ENCODE results near the gene CLEC3B.
"Not testable (repeated sequence)": the region's sequence is repeated elsewhere in the genome, so short reads cannot be mapped to it uniquely, and the experiment has no call there.

Gene CLEC3B

DNA sequence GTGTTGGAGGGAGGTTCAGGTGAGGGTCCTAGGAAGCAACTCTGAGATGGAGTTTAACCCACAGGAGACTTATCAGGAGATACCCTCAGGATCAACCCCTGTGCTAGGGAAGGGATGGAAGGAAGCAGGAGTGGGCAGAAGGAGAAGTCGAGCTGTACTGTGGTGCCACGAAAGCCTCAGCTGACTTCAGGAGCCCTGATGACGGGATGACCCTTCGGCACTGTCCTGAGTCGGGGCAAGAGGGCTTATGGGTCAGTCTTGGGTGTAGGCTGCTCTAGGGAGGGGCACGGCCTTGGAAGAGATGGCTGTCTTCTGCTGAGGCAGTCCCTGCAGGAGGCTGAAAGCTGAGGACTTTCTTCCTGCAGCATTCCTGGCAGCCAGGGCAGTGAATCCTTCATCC is 7.7 kb downstream of the CLEC3B start:
- in situ Hi-C loops (cut with MboI; ENCODE audit: low sequenced_read_pairs), result loop anchor here (10.0 to 25.0 kb wide), 3 partner anchors 179 to 629 kb away; no protein-coding TSS in a partner anchor

DNA sequence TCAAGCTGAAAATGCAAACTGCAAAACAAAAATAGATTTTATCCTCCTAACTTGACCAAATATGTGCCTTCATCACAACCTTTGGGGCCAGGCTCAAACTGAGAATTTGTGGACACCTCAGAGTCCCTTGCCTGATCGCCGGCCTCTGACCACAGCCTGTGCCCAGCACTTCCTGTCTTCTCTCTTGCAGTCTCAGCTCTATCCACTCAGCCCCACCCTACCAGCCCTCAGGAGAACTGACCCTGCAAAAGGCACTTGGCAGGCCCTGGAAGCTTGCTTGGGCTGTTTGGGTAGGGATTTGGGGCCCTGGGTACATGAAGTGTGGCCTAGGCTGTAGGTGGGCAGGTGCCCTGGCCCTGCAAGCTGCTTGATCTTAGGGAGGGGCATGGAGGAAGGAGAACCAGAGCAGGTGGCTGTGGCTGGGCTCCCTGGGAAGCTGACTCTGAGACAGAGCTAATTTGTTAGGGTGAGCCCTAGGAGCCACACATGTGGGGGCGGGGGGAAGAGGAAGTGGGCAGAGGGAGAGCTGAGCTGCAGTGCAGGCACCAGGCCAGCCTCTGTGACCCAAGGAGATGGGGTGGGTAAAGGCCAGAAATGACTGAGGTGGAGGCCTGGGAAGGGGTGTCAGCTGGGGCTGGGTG is 8.6 kb downstream of the CLEC3B start:
- in situ Hi-C loops (cut with MboI; ENCODE audit: low sequenced_read_pairs), result loop anchor here (10.0 to 25.0 kb wide), 3 partner anchors 178 to 628 kb away; no protein-coding TSS in a partner anchor

DNA sequence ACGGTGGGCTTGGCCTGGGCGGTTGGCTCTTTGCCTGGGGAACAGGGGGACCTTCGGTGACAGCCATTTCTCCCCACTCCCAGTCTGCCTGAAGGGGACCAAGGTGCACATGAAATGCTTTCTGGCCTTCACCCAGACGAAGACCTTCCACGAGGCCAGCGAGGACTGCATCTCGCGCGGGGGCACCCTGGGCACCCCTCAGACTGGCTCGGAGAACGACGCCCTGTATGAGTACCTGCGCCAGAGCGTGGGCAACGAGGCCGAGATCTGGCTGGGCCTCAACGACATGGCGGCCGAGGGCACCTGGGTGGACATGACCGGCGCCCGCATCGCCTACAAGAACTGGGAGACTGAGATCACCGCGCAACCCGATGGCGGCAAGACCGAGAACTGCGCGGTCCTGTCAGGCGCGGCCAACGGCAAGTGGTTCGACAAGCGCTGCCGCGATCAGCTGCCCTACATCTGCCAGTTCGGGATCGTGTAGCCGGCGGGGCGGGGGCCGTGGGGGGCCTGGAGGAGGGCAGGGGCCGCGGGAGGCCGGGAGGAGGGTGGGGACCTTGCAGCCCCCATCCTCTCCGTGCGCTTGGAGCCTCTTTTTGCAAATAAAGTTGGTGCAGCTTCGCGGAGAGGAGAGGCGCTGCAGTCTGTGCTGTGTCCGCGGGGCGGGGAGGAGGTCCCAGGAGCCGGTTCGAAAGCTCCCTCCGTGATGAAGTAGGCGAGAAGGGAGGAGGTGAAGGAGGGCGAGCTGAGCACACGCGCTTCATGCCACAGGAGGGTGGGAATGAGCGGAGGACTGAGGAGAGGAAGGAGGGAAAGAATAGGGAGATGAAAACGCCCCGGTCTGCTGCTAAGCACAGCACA is 9.6 kb downstream of the CLEC3B start:
- in situ Hi-C loops (cut with MboI; ENCODE audit: low sequenced_read_pairs), result loop anchor here (10.0 to 25.0 kb wide), 3 partner anchors 177 to 627 kb away; no protein-coding TSS in a partner anchor

DNA sequence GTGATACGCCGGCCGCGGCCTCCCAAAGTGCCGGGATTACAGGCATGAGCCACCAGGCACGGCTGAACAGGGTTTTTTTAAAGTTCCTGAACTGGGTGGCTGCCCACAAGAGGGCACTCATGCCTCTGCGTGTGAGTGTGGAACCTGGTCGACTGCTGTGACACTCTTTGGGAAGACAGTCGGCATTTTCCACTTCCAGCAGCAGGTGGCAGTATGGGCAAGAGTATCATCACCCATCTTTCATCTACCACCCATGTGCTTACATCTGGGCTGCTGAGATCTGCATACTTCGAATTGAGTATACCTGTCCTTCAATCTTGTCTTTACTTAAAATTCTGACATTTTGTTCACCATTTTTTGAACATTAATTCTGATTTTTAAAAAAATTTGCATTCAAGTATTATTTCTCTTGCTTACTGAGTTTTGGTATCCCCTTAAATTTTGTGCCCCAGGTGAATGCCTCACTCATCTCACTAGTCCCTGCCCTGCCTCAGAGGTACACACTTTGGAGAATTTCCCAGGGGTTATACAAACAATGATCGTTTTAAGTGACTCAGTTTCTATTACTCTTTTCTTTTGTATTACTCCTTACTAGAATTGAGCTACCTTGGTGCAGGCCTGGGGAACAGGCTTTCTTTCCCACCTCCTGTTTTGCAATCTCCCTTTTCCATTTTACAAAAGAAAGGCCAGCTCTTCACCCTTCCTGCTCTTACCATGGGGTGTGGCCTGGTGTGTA is 11.8 kb downstream of the CLEC3B start:
- in situ Hi-C loops (cut with MboI; ENCODE audit: low sequenced_read_pairs), result loop anchor here (10.0 to 25.0 kb wide), 3 partner anchors 174 to 624 kb away; no protein-coding TSS in a partner anchor

DNA sequence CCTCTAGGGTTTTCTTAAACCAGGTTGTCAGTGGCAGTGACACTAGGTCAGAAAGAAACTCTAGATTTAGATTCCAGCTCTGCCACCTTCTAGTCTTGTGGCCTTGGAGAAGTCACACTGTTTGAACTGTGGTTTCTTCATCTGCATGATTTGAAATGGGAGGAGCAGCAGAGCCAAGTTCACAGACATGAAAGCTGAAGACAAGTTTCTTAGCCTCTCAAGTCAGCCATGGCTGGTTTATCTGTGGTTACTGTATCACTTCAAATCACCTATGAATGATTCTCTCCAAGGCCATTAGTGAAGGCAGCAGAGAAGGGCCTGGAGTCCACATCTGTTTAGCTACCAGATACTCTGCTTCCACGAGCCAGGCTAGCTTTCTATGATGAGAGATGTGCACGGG is 15.6 kb downstream of the CLEC3B start:
- in situ Hi-C loops (cut with MboI; ENCODE audit: low sequenced_read_pairs), result loop anchor here (25.0 kb wide), 2 partner anchors 171 to 621 kb away; no protein-coding TSS in a partner anchor

DNA sequence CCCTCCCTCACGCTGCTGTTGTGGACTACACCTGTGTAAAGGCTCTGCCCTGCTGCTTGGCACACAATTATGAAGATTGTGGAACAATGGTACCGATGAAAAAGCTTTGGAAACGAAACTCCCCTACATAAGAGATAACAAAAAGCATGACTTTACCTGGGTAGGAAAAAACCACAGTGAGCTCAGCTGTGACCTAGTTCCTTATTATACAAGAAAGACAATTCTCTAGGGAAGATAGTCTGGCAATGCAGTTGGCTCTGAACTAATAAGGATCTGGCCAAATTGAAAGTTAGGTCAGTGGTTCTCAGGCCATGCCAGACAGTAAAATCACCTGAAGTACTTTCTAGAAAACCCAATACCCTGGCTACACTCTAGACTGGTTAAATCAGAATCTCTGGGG is 16.1 kb downstream of the CLEC3B start:
- in situ Hi-C loops (cut with MboI; ENCODE audit: low sequenced_read_pairs), result loop anchor here (25.0 kb wide), 2 partner anchors 170 to 620 kb away; no protein-coding TSS in a partner anchor

DNA sequence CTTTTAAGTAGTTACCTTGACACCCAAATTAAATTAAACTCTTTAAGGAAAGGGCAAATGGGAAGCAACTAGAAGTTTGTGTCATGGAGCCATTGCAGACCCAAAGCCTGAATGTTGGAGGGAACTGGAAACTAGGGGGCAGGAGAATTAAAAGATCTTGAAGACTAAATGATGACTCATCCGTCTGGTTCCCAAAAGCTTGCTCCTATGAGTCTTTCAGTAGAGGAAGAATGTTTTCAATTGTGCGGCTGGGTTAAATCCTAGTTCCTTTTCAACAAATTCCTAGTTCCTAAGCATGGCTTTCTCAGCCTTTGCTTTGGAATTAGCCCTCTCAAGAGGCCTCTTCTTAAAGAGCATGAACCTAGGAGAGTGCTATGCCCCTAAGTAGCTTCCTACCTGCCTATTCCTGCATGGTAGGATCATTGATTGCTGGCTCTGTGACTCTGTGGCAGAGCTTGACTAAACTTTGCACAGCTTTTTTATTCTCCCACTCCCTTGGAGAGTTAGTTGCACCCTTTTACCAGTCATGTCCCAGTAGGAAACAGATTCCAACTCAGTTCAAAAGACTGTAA is 17.7 kb downstream of the CLEC3B start:
- in situ Hi-C loops (cut with MboI; ENCODE audit: low sequenced_read_pairs), result loop anchor here (25.0 kb wide), 2 partner anchors 168 to 618 kb away; no protein-coding TSS in a partner anchor

DNA sequence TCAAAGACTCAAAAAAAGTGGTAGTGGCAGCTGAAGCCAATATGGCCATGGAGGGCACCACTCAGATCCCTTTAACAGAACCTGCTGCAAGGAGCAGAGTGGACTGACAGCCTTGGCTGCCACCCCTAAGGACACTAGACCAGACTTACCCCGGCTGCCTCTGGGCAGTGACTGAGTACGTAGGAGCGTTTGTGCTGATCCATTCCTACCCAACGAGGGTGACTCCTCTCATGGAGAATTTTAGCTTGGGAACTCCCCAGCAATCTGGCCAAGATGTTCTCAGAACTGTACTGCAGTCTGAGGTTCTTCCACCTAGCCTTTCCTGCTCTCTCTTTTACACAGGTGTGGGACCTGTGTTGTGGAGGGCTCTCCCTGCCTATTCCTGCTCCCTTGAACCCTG is 22.1 kb downstream of the CLEC3B start:
- in situ Hi-C loops (cut with MboI; ENCODE audit: low sequenced_read_pairs), result loop anchor here (25.0 kb wide), 2 partner anchors 164 to 614 kb away; no protein-coding TSS in a partner anchor

DNA sequence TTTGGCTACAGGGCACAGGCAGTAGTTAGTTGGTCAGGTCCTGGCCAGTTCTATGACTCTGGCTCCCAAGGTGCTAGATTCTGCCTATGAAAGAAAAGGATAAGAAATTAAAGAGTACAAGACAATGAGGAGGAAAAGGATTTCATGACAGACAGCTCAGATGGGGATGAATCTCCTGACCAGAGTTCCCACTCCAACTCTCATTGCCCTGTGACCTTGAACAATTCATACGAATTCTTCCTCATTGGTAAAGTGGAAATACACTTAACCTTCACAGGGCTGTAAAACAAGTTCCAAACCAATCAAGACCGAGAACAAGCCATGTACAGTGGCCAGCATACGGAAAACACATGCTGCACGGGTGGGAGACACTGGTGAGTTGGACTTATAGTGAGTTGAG is 23.7 kb downstream of the CLEC3B start:
- in situ Hi-C loops (cut with MboI; ENCODE audit: low sequenced_read_pairs), result loop anchor here (25.0 kb wide), 2 partner anchors 162 to 612 kb away; no protein-coding TSS in a partner anchor

DNA sequence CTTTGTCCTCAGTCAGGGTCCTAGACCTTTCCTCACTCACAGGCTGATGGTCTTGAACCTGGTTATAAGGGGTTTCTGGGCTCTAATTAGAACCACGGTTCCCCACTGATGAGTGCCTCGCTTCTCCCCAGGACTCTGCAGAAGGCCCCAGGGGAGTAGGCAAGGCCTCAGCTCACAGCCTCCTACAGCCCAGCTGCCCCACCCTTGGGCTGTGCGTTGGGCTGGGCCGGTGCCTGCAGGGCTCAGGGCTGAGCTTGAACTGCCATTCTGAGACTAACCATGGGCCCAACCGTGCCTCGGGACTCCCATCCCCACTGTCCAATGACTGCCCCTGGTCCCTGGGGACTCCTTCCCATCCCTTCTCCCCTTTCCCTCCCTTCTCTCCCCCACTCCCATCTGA is 25.6 kb downstream of the CLEC3B start:
- in situ Hi-C loops (cut with MboI; ENCODE audit: low sequenced_read_pairs), result no loop called here

DNA sequence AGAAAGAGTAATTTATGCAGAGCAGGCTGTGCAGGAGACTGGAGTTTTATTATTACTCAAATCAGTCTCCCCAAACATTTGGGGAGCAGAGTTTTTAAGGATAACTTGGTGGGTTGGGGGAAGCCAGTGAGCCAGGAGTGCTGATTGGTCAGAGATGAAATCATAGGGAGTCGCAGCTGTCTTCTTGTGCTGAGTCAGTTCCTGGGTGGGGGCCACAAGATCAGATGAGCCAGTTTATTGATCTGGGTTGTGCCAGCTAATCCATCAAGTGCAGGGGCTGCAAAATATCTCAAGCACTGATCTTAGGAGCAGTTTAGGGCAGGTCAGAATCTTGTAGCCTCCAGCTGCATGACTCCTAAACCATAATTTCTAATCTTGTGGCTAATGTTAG is 27.7 kb downstream of the CLEC3B start:
- in situ Hi-C loops (cut with MboI; ENCODE audit: low sequenced_read_pairs), result not testable (repeated sequence)

DNA sequence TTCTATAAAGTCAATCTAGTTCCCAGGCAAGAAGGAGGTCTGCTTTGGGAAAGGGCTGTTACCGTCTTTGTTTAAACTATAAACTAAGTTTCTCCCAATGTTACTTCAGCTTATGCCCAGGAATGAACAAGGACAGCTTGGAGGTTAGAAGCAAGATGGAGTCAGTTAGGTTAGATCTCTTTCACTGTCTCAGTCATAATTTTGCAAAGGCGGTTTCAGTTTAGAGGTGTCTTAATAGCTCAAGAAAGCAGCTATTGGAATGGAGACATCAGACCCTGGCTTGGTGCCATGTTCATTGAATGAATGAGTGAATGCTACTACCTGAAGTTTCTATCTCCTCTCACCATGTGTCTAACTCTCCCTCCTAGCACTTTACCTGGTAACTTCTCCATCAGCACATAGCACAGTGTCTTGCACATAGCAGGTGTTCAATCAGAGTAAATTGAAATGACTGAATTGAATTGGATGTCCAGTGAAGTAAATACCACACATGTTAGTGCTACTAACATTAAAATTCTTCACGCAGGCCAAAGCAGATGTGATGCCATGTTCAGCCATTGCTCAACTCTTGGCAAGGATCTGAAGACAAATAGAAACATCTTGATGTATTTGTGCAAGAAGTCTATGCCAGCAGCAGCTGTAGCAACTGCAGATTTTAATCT is 28.2 kb downstream of the CLEC3B start:
- in situ Hi-C loops (cut with MboI; ENCODE audit: low sequenced_read_pairs), result no loop called here

DNA sequence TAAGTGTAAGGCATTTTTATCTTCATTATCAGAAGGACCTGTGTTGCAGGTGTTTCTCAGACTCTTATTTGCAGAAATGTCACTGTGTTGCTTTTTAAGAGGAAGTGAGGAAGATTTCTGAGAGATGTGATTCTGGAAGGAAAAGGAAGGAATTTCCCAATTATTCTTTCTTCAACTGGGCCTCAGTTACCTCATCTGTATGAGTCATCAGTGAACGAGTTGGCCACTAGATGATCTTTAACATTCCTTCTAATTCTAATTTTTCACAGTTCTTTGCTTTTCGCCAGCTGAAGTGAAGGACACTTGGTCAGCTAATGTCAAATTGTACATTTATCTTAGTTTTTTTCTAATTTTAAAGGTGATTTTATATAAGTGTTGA is 28.9 kb downstream of the CLEC3B start:
- in situ Hi-C loops (cut with MboI; ENCODE audit: low sequenced_read_pairs), result no loop called here

DNA sequence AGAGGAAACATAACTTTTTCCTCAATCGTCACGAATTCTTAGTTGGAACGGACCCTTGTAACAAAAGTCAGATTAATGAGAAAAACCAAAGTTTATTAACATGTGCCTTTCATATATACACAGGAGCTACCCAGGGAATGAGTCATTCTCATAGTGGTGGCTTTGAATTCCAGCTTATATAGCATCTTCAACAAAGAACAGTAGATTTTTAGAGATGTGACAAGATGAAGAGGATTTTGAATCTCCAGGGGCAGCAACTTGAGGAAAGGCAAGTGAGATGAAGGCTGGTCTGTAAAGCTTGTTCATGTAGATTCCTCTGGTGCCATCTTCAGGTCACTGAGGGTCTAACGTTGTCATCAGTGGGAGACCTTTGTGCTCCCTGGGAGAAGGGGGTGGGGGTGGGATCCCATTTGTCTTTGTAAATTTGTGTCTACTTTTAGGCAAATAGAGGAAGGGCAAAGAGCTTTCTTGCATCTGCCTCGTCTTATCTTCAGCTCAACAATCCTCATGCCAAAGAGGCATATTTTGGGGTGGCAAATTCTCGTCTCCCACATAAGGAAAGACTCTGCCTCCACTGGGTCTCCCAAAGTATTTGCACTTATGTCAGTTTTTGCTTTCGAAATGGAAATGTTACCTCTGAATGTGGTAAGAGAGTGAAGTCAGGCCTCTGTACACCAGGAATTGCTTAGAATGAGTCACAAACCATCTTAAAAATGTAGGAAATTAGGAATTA is 29.5 kb downstream of the CLEC3B start:
- in situ Hi-C loops (cut with MboI; ENCODE audit: low sequenced_read_pairs), result no loop called here

DNA sequence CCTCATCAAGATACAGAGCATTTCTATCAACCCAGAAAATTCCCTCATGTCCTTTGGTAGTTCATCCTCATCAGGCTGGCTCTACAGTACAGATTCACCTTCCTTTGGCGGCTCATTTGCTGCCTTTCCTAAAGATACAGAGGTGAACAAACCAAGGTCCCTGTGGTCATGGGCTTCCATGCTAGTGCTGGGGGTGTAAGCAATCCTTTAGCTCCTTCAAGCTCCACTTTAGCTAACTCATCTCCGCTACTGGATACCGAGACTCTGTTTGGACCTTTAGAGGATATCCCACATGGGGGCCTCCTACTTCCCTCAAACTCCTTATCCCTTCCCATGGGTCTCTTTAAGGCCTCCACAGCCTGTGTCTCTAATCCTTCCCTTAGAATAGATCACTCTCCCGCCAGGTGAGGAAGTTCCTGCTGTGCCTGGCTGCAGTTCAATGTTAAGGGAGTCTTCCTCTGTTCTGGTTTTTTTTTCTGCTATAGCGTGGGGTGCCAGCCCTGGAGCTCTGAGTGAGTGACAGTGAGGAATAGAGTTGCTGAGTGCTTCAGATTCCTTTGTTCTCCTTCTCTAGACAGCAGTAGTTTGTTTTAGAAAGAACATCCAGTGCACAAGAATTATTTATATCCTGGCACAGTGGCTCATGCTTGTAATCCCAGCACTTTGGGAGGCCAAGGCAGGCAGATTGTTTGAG is 30.7 kb downstream of the CLEC3B start:
- in situ Hi-C loops (cut with MboI; ENCODE audit: low sequenced_read_pairs), result no loop called here

DNA sequence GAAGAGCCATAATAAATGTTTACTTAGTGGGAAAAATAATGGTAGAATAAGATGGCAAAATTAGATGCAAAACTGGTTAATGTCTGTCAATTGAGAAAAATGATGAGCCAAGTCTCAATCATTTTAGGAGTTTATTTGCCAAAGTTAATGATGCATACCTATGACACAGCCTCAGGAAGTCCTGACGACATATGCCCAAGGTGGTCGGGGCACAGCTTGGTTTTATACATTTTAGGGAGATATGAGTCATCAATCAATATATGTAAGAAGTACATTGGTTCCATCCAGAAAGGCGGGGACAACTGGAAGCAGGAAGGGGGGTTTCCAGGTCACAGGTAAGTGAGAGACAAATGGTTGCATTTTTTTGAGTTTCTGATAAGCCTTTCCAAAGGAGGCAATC is 31.5 kb downstream of the CLEC3B start:
- in situ Hi-C loops (cut with MboI; ENCODE audit: low sequenced_read_pairs), result no loop called here

DNA sequence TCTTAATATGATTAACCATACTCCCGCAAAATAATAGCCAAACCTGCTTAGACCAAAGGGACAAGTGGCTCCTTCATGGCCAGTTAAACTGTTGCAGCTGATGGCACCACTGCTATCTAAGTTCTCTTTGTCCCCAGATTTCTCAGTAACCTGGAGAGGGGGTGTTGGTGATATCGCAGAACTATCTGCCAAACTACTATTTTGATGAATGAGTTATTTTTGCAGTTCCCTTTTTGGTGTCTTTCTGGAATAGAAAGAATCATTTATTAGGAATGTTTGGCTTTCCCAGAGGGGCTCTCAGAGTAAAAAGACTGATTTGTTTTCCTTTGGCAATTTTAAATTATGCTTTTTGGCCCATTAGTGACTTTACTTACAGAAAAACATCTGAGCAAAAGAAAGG is 33.0 kb downstream of the CLEC3B start:
- in situ Hi-C loops (cut with MboI; ENCODE audit: low sequenced_read_pairs), result no loop called here

DNA sequence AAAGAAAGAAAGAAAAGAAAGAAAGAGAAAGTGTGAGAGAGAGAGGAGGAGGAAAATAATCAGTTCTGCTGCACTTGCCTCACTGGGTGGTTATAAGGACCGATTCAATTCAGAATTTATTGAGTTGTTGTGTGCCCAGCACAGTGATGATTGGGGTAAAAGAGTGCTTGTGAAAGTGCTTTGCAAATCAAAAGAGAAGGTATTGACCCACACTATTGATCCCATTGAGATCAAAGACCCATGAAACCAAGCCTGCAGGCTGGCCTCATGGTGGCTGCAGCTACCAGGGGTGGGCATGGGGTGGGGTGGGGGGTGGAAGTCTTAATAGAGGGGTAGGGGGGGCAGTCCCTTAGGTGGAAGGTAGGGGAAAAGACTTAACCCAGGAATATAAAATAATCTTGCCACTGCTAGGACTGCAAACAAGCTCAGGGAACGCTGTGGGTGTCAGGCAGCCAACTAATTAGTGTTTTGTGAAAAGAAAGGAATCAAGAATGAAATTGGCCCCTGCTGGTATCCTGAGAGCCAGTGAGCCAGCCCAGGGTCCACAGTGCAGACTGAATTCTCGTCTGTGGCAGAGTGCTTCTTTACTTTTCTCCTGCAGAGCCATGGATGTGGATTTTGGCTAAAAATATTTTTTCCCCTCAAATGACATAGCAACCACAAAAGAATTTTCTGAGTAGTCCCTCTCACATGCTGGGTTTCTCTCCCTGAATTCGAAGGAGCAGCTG is 34.2 kb downstream of the CLEC3B start:
- in situ Hi-C loops (cut with MboI; ENCODE audit: low sequenced_read_pairs), result no loop called here

All from HL-60/S4 treated with phorbol 12-myristate 13-acetate at 8.2 ng/mL for 4 days and 3 days (cell line).